RWPE2 (cell line): Measurements from ENCODE around the gene PLEKHG3.

Experiments used
- ATAC-seq: fragments of 200-7000 bp; cut with Tn5 transposase; 3 replicates; pipeline ENCODE4 v1.9.1; 2021; ENCODE audit warnings: low read depth
- DNase-seq: peaks from one replicate; pipeline ENCODE4 v3.0.0-alpha.2; 2020; ENCODE audit warnings: low spot score
- H3K27ac ChIP-seq: fragments of 450-650 bp; 2 replicates; pipeline ENCODE4 v1.5.1; 2017; ENCODE audit warnings: mild to moderate bottlenecking; ENCODE audit not compliant: poor library complexity, severe bottlenecking
- H3K27me3 ChIP-seq: fragments of 250-450 bp; sonication (Bioruptor Pico); 2 replicates; pipeline ENCODE4 v1.5.1; 2021; ENCODE audit warnings: mild to moderate bottlenecking, moderate library complexity; ENCODE audit not compliant: insufficient read depth, poor library complexity, severe bottlenecking
- H3K36me3 ChIP-seq: fragments of 250-450 bp; sonication (Bioruptor Pico); 2 replicates; pipeline ENCODE4 v1.5.1; 2020; ENCODE audit warnings: low read depth, mild to moderate bottlenecking, moderate library complexity
- H3K4me1 ChIP-seq: fragments of 250-450 bp; sonication (Bioruptor Pico); 2 replicates; pipeline ENCODE4 v1.5.1; 2021; ENCODE audit warnings: mild to moderate bottlenecking, moderate library complexity; ENCODE audit not compliant: insufficient read depth, poor library complexity, severe bottlenecking
- H3K4me3 ChIP-seq: fragments of 250-450 bp; sonication (Bioruptor Pico); 2 replicates; pipeline ENCODE4 v1.5.1; 2021; ENCODE audit warnings: mild to moderate bottlenecking, moderate library complexity; ENCODE audit not compliant: severe bottlenecking
- H3K9me3 ChIP-seq: fragments of 250-450 bp; sonication (Bioruptor Pico); 2 replicates; pipeline ENCODE4 v1.5.1; 2021; ENCODE audit warnings: mild to moderate bottlenecking, moderate library complexity; ENCODE audit not compliant: severe bottlenecking
- TF ChIP-seq, protein P1 (sequence below): fragments of 450-650 bp; IDR thresholded peaks from one replicate; pipeline ENCODE4 v1.5.1; 2017; ENCODE audit warnings: mild to moderate bottlenecking, moderate library complexity; ENCODE audit not compliant: poor library complexity, severe bottlenecking

The PLEKHG3 gene

DNA sequence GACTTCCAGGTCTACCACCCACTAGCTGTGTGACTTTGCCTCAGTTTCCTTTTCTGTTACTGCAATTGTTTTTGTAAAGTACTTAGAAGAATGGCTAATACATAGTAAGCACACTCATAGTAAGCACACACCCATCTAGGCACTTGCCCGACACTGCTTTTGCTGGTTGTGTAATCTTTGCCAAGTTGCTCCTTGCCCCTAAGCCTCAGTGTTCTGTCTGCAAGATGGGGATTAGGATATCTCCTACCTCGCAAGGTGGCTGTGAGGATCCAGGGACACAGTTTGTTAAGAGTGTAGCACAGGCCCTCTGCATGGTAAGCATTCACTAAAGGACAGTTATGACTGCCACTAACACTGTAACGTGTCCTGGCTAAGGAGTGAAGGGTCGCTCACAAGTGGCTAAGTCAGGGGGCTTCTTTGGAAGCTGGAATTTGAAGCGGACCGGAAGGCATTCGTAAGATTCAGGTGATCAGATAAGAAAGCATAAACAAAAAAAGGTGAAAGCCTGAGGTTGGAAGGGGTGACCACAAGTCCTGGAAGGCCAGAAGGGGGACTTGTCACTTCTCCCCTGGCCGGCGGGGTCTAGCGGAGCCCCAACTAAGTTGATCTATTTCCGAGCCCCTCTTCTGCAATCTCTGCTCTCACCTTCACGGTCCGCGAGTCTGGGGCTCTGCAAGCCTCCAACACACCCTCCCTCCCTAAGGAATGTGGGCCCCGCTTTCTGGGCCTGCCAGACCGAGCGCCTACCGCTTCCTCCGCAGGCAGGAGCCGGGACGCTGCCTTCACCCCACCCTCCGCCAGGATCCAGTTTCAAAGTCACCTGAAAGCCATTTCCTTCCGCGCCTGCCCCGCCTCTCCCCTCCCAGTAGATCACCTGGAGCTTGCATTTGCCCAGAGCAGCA lies 1.5 kb upstream of the PLEKHG3 start:
- H3K27me3 ChIP-seq: no peaks in the 10 kb centered on the region
- DNase-seq (peak; percentile 92), ATAC-seq (peak; percentile 56)
- H3K4me3 ChIP-seq: peak overlapping the region; percentile 71
- peak overlapping the region; percentile 90 for H3K27ac ChIP-seq
- H3K4me1 ChIP-seq: peaks cover 46% of the 10 kb centered on the region
- peaks cover 16% of the 10 kb centered on the region for H3K36me3 ChIP-seq
- TF ChIP-seq, protein P1, sequence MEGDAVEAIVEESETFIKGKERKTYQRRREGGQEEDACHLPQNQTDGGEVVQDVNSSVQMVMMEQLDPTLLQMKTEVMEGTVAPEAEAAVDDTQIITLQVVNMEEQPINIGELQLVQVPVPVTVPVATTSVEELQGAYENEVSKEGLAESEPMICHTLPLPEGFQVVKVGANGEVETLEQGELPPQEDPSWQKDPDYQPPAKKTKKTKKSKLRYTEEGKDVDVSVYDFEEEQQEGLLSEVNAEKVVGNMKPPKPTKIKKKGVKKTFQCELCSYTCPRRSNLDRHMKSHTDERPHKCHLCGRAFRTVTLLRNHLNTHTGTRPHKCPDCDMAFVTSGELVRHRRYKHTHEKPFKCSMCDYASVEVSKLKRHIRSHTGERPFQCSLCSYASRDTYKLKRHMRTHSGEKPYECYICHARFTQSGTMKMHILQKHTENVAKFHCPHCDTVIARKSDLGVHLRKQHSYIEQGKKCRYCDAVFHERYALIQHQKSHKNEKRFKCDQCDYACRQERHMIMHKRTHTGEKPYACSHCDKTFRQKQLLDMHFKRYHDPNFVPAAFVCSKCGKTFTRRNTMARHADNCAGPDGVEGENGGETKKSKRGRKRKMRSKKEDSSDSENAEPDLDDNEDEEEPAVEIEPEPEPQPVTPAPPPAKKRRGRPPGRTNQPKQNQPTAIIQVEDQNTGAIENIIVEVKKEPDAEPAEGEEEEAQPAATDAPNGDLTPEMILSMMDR: no peak
- H3K9me3 ChIP-seq: no peaks in the 10 kb centered on the region

DNA sequence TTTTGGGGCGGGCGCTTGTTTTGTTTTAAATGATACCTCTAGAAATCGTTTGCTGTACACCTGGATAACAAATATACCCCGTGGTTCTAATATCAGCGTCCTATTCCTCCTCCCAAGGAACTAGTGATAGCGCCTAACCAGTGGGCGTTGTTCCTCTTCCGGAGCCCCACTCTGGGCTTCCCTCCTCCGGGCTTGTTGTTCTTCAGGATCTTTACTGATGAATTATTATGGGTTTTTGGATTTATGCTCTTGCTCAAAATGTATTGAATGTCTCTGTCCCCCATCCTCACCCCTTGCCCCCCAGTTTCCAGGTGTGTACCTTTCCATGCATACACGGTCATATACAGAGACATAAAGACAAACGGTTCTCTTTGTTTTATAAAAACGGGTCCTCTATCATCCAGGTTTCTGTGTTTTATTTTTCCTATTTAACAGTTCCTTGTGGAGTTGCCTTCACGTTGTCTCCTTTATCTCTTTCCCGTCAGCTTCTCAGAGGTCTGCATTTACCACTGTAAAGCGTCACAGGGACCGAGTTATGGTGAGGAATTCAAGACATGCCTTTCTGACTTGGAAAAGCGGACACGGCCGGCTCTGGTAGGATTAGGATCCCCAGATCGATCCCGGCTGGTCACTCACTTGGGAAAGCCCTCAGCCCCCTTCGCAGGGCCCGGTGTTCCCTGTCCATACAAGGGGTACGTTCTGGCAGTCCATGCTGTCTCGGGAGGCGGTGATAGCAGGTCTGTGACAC lies 655 bp upstream of the PLEKHG3 start:
- peaks cover 54% of the 10 kb centered on the region for H3K4me1 ChIP-seq
- peak overlapping the region; percentile 90 for H3K27ac ChIP-seq

DNA sequence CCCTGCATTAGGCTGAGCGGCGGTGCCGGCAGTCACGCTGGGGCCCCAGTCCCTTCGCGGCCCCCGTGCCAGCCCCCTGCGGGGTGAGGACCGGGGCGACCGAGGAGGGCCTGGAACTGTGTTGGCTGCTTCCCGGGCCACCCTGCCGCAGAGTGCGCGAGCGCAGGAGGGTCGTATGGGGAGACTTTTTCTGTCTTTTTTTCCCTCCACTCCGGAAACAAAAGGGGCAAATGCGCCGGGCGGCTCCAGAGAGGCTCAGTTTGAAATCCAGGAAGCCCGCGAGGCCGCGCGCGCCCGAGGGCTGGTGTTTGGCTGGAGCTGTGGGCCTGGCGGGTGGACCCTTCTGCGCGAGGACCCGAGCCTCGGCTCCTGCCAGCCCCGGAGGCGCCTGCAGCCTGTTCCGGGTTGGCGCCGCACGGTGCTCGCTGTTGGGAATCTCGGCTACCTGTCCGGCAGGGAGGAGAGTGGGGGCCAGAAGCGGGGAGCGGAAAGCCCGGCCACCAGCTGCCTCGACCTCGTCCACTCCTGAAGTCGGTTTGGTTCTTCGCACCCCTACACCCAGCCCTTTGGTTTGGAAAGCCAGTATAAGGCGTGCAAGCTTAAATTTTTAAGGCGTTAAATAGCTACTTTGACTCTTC lies 638 bp downstream of the PLEKHG3 start:
- TF ChIP-seq, protein P1: no peak
- Histone ChIP-seq H3K9me3 (no peaks in the 10 kb centered on the region), H3K27me3 (no peaks in the 10 kb centered on the region), H3K27ac (peak overlapping the region; percentile 90), H3K4me3 (peak overlapping the region; percentile 71), H3K4me1 (peaks cover 64% of the 10 kb centered on the region), H3K36me3 (peaks cover 26% of the 10 kb centered on the region)
- ATAC-seq: peak; percentile 1; the same call in 1 of the 3 replicates
- peak; percentile 65 for DNase-seq

More for the DNA sequence above, 655 bp upstream of the PLEKHG3 start:
- H3K4me3 ChIP-seq: peak overlapping the region; percentile 71
- DNase-seq (no peak), ATAC-seq (no peak; the same call in 2 of the 3 replicates)
- H3K9me3 ChIP-seq: no peaks in the 10 kb centered on the region
- TF ChIP-seq, protein P1: no peak
- no peaks in the 10 kb centered on the region for H3K27me3 ChIP-seq
- peaks cover 16% of the 10 kb centered on the region for H3K36me3 ChIP-seq

DNA sequence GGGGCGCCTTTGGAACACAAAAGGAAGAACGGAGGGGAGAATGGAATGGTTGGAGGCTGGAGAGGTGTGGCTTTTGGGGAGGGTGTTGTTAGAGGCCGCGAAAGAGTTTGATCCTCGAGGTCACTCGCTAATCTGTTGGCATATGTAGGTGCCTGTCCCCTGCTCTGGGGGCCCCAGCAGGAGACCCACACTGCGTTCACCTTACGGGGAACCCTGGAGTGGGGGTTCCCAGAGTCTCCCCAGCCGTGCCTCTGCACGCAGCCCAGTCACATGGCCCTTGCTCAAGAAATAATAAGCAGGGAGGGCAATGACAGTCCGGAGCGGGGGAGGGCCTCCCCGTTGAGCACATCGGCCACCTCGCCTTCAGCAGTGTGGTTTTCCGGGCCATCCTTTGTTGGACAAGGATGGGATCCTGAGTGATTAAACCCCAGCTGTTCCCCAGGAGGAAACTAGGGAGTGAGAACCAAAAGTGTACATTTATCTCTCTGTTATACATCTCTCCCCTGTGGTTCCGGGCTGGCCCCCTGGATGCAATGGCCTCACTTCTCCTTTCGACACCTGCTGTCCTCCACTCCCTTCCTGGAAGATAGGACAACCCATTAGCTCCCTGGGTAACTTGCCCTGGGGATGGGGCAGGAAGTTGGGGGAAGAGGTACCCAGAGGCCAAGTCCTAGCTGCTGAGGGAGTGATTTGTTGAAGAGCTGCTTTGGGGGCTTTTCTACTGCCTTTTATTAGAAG lies 1.3 kb downstream of the PLEKHG3 start:
- TF ChIP-seq, protein P1: no peak
- ATAC-seq (no peak), DNase-seq (peak; percentile 58)
- Histone ChIP-seq H3K9me3 (no peaks in the 10 kb centered on the region), H3K36me3 (peaks cover 32% of the 10 kb centered on the region), H3K27me3 (no peaks in the 10 kb centered on the region), H3K4me1 (peaks cover 65% of the 10 kb centered on the region), H3K4me3 (peak overlapping the region; percentile 71), H3K27ac (peak overlapping the region; percentile 90)
